ENCODE data around the gene FAT2.
"Not testable (repeated sequence)": the region's sequence is repeated elsewhere in the genome, so short reads cannot be mapped to it uniquely, and the experiment has no call there.

The FAT2 gene

GRCh38 chr5:151580239-151580638, 10.9 kb downstream of the FAT2 start:
- no peak for DNase-seq

DNA sequence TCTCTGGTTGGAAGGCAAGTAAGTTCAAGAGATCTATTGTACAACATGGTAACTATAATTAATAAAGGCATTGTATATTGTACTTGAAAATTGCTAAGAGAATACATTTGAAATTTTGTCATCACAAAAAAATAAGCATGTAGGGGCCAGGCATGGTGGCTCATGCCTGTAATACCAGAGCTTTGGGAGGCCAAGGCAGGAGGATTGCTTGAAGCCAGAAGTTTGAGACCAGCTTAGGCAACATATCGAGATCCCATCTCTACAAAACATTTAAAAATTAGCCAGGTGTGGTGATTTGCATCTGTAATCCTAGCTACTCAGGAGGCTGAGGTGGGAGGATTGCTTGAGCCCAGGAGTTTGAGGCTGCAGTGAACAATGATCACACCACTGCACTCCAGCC, 12.0 kb downstream of the FAT2 start:
- not testable (repeated sequence) for DNase-seq

DNA sequence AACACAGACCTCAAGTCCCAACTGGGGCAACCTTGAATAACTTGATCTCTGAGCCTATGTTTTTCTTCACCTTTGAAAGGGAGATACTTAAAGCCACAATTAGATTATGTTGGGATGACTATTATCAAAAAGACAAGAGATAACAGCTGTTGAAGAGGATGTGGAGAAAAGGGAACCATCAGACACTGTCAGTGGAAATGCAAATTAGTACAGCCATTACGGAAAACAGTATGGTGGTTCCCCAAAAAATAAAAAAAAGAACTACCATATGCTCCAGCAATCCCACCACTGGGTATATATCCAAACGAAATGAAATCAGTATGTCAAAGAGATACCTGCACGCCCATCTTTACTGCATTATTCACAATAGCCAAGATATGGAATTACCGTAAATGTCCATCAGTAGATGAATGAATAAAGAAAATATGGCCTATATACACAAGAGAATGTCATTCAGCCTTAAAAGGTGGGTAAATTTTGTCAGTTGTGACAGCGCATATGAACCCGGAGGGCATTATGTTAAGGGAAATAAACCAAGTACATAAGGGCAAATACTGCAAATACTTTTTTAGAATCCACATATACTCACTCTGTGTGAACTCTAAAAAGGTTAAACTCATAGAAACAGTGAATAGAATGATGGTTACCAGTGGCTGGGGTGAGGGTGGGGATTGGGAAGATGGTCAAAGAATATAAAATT, 12.7 kb downstream of the FAT2 start:
- DNase-seq, result no peak

- no peak for DNase-seq
Measured at GRCh38 chr5:151577566-151577965, 13.6 kb downstream of the FAT2 start.

DNA sequence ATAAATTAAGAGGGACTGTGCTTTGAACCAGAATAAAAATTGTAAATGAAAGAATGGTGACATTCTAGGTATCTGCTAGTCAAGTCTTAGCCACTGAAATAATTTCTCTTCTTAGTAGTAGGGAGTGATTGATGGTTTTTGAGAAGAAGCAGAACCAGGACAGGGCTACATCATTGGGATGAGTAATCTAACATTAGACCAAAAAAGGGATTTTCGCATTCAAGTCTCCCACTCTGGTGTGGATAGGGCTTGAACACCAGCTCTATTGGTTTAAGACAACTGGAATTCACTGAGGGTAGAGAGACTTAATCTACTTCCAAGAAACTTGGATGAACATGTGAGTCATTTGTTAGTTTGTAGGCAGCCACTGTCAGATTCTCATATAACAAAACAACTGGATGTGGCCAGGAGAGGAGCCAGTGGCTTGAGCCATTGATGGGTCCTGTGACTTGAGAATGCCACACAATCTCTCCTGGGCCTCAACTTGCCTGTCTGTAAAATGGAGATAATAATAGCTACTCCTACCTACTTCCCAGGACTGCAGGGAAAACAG, 16.6 kb downstream of the FAT2 start:
- DNase-seq, result no peak

DNA sequence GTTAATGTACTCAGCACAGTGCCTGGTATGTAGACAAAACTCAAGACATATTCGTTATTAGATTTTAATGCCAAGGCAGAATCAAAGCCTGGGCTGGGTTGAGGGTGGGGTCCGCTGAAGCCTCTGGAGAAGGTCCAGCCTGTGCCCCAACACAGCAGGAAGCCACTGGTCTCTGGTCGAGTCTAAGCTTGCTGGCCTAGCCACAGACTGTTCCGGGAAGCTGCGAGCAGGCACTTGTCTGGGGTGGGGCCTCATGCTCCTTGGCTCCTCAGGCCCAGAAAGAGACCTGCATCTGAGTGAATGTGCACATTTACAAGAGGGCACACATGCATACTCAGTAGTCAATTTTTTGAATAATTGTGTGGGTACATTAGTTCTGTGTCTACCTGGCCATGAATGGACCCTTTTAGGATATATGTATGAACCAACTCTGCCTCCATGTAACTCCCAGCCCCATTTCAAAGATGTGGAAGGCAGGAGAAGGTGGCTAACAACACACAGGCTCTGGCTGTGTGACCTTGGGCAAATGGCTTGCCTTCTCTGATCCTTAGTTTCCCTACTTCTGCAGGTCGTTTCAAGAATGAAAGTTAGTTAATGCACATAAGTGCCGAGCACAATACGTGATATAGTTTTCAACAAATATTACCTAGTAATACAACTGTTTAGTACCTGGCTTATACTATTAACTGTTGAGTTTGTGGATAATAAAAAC, 18.3 kb downstream of the FAT2 start:
- DNase-seq, result no peak

GRCh38 chr5:151571270-151572173, 19.6 kb downstream of the FAT2 start:
- DNase-seq, result no peak

- no peak for DNase-seq
Measured at GRCh38 chr5:151570512-151571269, 20.4 kb downstream of the FAT2 start.

DNA sequence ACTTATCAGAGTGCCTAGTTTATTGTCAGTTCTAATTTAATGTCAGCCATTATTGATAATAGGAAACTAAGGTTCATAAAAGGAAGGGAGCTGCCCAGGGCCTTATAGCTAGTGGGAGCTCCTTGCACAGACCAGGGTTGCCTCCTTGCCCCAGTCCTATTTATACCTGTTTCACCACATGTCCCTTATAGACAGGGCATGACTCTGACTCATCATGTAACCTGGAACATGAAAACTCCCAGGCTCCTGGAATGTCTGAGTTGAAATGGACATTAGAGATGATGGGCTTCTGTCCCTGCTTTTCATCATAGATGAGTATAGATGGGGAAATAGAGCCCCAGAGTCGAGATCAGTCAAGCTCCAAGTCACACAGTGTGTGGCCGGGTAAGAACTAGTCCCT, 21.1 kb downstream of the FAT2 start:
- DNase-seq, result no peak

DNA sequence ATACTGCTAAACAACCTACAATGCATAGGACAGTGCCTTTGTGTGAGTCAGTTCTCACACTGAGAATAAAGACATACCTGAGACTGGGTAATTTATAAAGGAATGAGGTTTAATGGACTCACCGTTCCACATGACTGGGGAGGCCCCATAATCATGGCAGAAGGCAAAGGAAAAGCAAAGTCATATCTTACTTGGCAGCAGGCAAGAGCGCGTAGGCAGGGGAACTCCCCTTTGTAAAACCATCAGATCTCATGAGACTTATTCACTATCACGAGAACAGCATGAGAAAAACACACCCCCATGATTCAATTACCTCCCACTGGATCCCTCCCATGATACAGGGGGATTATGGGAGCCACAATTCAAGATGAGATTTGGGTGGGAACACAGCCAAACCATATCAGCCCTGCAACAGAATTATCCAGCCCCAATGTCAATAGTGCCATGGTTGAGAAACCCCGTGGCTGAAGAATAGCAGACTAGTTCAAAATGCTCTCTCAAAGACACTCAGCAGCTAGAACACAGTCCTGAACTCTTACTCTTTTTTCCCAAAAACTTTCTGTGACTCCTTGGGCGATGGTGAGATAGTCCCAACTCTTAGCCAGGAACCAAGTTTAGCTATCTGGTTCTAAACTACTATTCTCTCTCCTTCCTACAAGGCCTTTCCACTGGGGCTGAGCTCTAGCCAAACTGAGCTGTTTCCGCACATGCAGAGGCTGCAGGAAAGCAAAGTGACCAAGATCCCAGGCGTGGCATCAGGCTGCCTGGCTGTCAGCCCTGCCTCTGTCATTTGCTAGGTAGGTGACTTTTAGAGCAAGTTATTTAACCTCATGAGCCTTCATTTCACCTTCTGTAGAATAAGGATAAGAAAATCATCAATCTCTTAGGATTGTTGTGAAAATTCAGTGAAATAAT, 21.7 kb downstream of the FAT2 start:
- no peak for DNase-seq

GRCh38 chr5:151568036-151568435, 23.1 kb downstream of the FAT2 start:
- no peak for DNase-seq

GRCh38 chr5:151565971-151566370, 25.2 kb downstream of the FAT2 start:
- DNase-seq, result no peak

DNA sequence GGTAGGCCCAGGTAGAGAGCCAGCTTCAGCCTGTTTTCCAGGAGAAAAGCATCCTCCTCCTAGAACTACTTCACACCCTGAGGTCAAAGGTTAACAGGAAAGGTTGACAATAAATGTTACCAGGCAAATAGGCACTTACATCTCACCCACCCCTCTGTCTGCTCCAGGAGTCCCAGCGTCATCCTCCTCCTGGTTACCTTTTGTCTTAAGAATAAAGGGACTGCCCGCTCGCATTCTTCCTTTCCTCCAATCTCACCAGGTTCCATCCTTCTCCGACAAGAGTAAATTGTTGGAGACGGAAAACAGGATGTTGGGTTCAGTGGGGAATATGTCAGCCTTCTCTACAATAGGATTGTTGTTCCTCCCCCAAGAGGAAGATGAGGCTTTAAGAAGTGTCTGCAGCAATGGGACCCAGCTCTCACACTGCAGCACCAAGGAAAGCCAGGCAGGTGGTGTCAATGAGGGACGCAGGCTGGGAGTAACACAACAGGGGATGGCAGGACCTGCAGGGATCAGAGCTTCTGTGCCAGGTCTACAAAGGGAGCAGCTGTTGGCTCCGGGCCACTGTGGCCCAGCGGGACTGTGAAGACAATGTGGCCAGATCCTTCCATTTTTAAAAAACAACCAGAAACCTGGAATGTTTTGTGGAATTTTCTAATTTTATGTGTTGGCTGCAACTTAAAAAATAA, 29.0 kb downstream of the FAT2 start:
- DNase-seq, result no peak

DNA sequence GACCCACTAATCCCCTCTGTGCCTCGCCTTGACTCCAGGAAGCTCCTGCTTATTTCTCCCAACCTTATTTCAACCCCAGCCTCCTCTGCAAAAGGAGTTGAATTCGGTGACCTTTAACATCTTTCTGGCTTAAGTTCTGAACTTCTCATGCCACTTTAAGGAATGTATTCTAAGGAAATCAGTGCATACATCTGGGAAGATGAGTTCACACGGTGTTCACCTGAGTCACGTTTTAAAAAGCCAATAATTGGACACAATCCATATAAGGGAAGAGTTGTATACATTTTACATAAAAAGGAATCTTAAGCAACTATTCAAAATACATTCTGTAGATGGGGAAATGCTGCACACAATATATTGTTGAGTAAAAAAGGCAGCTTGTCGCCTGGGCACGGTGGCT, 33.2 kb downstream of the FAT2 start:
- DNase-seq, result no peak

DNA sequence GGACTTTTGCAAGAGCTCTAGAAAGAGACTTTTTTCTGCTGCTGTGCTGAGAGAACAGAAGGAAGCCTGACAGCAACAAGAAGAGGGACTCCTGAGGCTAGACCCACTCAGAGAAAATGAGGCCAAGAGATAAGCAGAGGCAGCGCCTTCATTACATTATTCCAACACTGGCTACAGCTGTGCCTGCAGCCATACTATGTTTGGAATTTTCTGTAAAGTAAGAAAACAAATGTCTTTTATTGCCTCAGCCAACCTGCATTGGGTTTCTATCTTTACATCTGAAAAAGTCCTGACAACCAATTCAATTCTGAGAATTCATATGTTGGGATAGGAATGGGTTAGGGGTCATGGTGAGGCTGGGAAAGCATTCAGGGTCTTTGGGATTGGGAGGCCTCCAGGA, 33.7 kb downstream of the FAT2 start:
- no peak for DNase-seq

DNA sequence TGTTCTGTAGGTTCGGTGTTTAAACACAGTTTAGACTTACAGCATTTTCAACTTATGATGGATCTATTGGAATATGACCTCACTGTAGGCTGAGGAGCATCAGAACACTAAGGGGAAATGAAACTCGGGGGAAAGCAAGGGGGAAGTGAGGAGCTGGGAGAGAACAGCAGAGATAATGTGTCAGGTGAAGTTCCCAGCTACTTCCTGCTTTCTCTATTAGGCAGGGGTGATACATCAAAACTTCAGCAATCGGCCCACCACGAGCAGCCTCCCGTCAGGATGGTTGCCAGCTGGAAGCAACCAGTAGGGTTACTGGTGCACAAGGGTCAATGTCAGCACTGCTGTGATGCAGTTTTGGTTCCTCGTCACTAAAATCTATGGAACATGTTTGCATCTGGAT, 34.3 kb downstream of the FAT2 start:
- DNase-seq, result no peak

DNA sequence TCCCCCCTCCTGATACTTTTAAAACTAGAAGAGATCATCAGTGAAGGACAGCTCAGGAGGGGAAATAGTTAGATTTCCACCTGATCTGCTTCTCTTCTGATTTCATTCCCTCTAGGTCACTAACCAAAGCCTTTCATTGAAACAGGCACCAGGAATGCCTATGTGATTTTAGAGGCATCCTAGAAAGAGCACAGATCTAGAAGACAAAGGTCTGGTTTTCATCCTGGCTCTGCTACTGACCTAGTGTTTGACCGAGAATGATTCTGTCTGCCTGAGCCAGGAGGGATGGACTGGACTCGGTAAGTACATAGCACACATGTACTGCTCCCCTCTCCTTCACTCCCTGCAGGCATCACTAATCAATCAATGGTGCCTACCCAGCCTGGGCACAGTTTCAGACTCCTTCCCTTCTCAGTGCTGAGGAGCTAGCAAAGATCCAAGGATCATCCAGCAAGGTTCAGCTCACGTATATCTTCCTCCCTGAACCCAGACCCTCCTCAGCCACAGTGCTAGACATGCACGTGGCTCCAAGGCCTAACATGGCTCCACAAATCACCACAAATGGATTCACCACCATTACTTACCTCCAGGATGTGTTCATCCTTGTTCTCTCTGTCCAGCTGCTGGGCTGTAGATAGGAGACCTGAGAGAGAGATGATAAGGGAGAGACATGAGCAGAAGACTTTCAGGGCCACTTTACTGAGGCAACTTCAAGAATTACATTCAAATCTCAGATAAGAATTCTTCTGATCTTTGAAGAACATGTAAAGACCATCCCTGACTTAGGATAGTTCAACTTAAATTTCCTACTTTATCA, 35.2 kb downstream of the FAT2 start:
- DNase-seq, result no peak

GRCh38 chr5:151553695-151554094, 37.4 kb downstream of the FAT2 start:
- DNase-seq, result no peak

GRCh38 chr5:151553130-151553670, 37.9 kb downstream of the FAT2 start:
- DNase-seq, result no peak

DNA sequence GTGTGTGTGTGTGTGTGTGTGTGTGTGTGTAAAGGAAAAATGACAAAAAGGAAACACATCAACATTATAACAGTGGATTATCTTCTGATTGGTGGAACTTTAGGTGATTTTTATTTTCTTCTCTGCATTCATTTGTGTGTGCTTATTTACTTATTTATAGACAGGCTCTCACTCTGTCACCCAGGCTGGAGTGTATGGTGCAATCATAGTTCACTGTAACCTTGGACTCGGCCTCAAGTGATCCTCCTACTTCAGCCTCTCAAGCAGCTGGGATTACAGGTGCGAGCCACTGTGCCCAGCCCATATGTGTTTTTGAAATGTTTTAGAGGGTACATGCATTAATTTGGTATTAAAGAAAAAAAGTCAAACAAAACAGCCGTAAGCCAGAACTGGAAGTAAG, 39.1 kb downstream of the FAT2 start:
- no peak for DNase-seq
